A549 (cell line): Measurements from ENCODE around the gene NDUFA8. TPM values are rescaled to one million over a fixed set of nuclear protein-coding genes. Genes with fewer than 3 reads are reported as not detected.

ENCODE experiments used
- ATAC-seq, 2 experiments: fragments of 200-7000 bp in 1 of 2; fragments of >200 bp in 1 of 2; cut with Nextera tagmentation in 1 of 2; cut with Tn5 transposase in 1 of 2; 3 replicates each; pipeline versions ENCODE4 v1.8.0 to v1.9.1; 2018 to 2020; ENCODE audit warnings: mild to moderate bottlenecking in 1 of 2, moderate library complexity in 1 of 2
- CTCF ChIA-PET: fragments of 300-600 bp; sonication (Branson Sonifier 250); formaldehyde crosslinking; extraction: SDS; loops from one replicate; lab custom pipeline; 2021; ENCODE audit warnings: antibody characterized with exemption, inconsistent platforms; lab: Yijun Ruan, JAX
- POLR2A ChIA-PET: fragments of 350-600 bp; formaldehyde crosslinking; extraction: SDS; loops from one replicate; lab custom pipeline; 2021; ENCODE audit warnings: antibody characterized with exemption, inconsistent platforms; lab: Yijun Ruan, JAX
- DNase-seq, 2 experiments: peaks; one replicate each; pipeline versions ENCODE4 v3.0.0 to v3.0.0-alpha.2; 2011 to 2016; ENCODE audit warnings: low read depth in 1 of 2, low spot score in 1 of 2
- FAIRE-seq: peaks from 2 replicates; lab custom pipeline; 2011; peaks lifted over from hg19 to GRCh38; lab: Jason Lieb, UNC
- H3K27ac ChIP-seq, 2 experiments: fragments of >200 bp; sonication (Bioruptor Twin); formaldehyde crosslinking; 3 replicates each; pipeline ENCODE4 v1.5.1; 2016 to 2017
- H3K4me1 ChIP-seq: fragments of >200 bp; sonication (Bioruptor Twin); formaldehyde crosslinking; 3 replicates; pipeline ENCODE4 v1.6.1; 2016
- H3K4me2 ChIP-seq: fragments of >200 bp; sonication (Bioruptor Twin); formaldehyde crosslinking; 3 replicates; pipeline ENCODE4 v1.6.1; 2016
- H3K4me3 ChIP-seq: fragments of >200 bp; sonication (Bioruptor Twin); formaldehyde crosslinking; 3 replicates; pipeline ENCODE4 v1.5.1; 2016
- H3K9me3 ChIP-seq: fragments of >200 bp; sonication (Bioruptor Twin); formaldehyde crosslinking; 3 replicates; pipeline ENCODE4 v1.6.1; 2016
- CHD4 ChIP-seq: fragments of 200-600 bp; sonication (generic); IDR thresholded peaks from 2 replicates; pipeline ENCODE4 v1.6.1; 2016; ENCODE audit warnings: antibody characterized with exemption, mild to moderate bottlenecking, borderline replicate concordance
- EHMT2 ChIP-seq: fragments of 200-600 bp; sonication (generic); IDR thresholded peaks from 2 replicates; pipeline ENCODE4 v1.6.1; 2016; ENCODE audit warnings: antibody characterized with exemption, low read depth, mild to moderate bottlenecking, moderate library complexity
- FOSL2 ChIP-seq, 2 experiments: fragments of 450-650 bp in 1 of 2; fragments of >200 bp in 1 of 2; sonication (Bioruptor Twin) in 1 of 2; formaldehyde crosslinking; IDR thresholded peaks; 2 replicates each; pipeline versions ENCODE4 v1.5.0 to v1.6.1; 2016 to 2020; ENCODE audit warnings: mild to moderate bottlenecking in 1 of 2, moderate library complexity in 1 of 2
- GATA3 ChIP-seq: IDR thresholded peaks from 2 replicates; pipeline ENCODE4 v1.6.1; 2012; ENCODE audit warnings: borderline replicate concordance
- HDAC2 ChIP-seq: fragments of 200-600 bp; sonication (generic); IDR thresholded peaks from 2 replicates; pipeline ENCODE4 v1.6.1; 2016
- HEYL ChIP-seq: fragments of 250-450 bp; sonication (Bioruptor Pico); IDR thresholded peaks from 2 replicates; pipeline ENCODE4 v1.8.0; 2021; ENCODE audit warnings: mild to moderate bottlenecking, moderate library complexity
- KDM5A ChIP-seq: fragments of 200-600 bp; sonication (generic); IDR thresholded peaks from 2 replicates; pipeline ENCODE4 v1.6.1; 2016; ENCODE audit warnings: antibody characterized with exemption, mild to moderate bottlenecking
- MAFK ChIP-seq: fragments of 450-650 bp; IDR thresholded peaks from 2 replicates; pipeline ENCODE4 v1.6.1; 2014; ENCODE audit not compliant: partially characterized antibody
- MAZ ChIP-seq: fragments of 150-350 bp; IDR thresholded peaks from 2 replicates; pipeline ENCODE4 v1.6.1; 2014; ENCODE audit warnings: antibody characterized with exemption, low read depth, low read length, borderline replicate concordance
- NFE2L2 ChIP-seq: fragments of 150-350 bp; conservative IDR thresholded peaks from 2 replicates; pipeline ENCODE4 v1.6.1; 2014; ENCODE audit warnings: low read length
- PHF8 ChIP-seq: fragments of 200-600 bp; sonication (generic); IDR thresholded peaks from 2 replicates; pipeline ENCODE4 v1.6.1; 2016; ENCODE audit warnings: low read depth, mild to moderate bottlenecking, antibody characterized with exemption, moderate library complexity, borderline replicate concordance
- POLR2A ChIP-seq: IDR thresholded peaks from 2 replicates; pipeline ENCODE4 v1.6.1; 2012; ENCODE audit warnings: mild to moderate bottlenecking, low read length
- TP53 ChIP-seq: fragments of 250-450 bp; sonication (Bioruptor Pico); IDR thresholded peaks from 2 replicates; pipeline ENCODE4 v1.5.0; 2021; ENCODE audit warnings: mild to moderate bottlenecking, moderate library complexity
- ZFP36 ChIP-seq: fragments of 450-650 bp; IDR thresholded peaks from 2 replicates; pipeline ENCODE4 v1.6.1; 2014; ENCODE audit warnings: borderline replicate concordance; ENCODE audit not compliant: partially characterized antibody
- ZNF302 ChIP-seq: fragments of 250-450 bp; sonication (Bioruptor Pico); IDR thresholded peaks from 2 replicates; pipeline ENCODE4 v1.9.0; 2021; ENCODE audit warnings: inconsistent platforms, mild to moderate bottlenecking, moderate library complexity
- WGBS: methylation state at CpG from one replicate; pipeline ENCODE4 v1.1.6; 2017; ENCODE audit errors: missing lambda C conversion rate; 5-methylcytosine and 5-hydroxymethylcytosine counted together
- polyA plus RNA-seq, 4 experiments: library from polyadenylated mRNA; depleted of rRNA in 3 of 4; stranded (reverse); fragments of >200 nt; fragmentation: RNase III in 1 of 4; extraction: RNeasy Plus Mini Kit Qiagen cat#74134 plus additional on column Dnase treatment in 1 of 4; gene quantifications; 2 replicates in 3 of 4; 3 replicates in 1 of 4; pipeline ENCODE4 v1.2.3, GENCODE V29; 2011 to 2017
- TF ChIP-seq, protein P1 (sequence below): fragments of 450-650 bp; IDR thresholded peaks from 2 replicates; pipeline ENCODE4 v1.6.1; 2014; ENCODE audit warnings: antibody characterized with exemption
- TF ChIP-seq, protein P2 (sequence below): fragments of >200 bp; sonication (Bioruptor Twin); formaldehyde crosslinking; IDR thresholded peaks from 2 replicates; pipeline ENCODE4 v1.6.1; 2016
- TF ChIP-seq, protein P3 (sequence below): IDR thresholded peaks from 2 replicates; pipeline ENCODE4 v1.6.1; 2012

Gene NDUFA8
- polyA plus RNA-seq, 2 of the 4 experiments (the other 2 are of a cell fraction), result 120 to 145 TPM

DNA sequence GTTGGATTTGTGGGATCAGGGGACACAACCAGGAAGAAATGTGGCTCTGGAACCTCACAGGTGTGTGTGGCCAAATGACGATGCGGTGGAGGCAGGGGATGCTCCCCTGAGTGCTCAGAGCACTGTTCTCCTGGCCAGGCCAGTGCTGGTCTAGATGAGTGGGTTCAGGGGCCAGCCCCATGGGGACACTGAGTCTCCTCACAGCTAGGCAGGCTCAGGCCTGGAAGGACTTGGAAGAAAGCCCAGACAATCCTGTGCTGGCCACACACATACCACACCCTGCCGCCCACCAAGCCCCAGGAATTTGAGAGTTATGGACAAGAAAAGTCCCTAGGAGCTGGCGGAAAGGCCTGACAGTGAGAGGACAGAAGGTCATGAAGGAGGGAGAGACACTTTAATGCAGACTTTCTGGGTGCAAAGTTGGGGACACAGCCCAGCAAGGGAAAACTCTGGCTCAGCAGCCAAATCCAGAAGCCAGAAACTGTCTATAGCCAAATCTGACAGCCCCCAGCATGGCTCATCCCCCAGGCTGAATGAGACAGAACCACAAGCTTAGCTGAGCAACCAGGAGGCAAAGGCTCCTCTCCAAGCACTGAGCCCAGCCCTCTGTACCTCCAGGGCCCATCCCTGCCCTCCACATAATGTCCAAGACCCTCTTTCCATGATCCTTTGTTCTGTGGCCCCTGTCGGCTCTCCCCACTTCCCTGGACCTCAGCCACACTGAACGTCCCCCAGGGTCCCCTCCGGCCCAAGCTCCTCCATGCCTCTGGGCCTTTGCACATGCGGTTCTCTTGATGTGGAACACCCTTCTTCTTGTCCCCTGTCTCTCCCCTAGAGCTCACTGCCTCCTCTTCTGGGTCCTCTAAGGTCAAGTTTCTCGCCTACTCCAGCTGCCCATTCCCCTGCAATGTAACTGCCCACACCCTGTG is 46.8 kb upstream of the NDUFA8 start:
- Histone ChIP-seq H3K27ac (no peak overlapping the region), H3K4me3 (no peak overlapping the region), H3K9me3 (no peaks in the 10 kb centered on the region), H3K4me2 (no peak overlapping the region), H3K4me1 (no peaks in the 10 kb centered on the region)
- FAIRE-seq, result no peak
- 51% methylated on average over 9 of the region's 9 CpGs for WGBS
- ChIA-PET CTCF (interaction anchor here (1.3 kb wide), 1 partner anchor 14 kb away, joined by 3 read pairs; no protein-coding TSS in a partner anchor), POLR2A (no interaction called here)
- no peak for DNase-seq
- no peak for TF ChIP-seq TP53 (CRISPR knock-in tag)
- TF ChIP-seq GATA3, result no peak
- no peak for TF ChIP-seq ZFP36
- TF ChIP-seq POLR2A, result no peak
- ATAC-seq, result no peak

DNA sequence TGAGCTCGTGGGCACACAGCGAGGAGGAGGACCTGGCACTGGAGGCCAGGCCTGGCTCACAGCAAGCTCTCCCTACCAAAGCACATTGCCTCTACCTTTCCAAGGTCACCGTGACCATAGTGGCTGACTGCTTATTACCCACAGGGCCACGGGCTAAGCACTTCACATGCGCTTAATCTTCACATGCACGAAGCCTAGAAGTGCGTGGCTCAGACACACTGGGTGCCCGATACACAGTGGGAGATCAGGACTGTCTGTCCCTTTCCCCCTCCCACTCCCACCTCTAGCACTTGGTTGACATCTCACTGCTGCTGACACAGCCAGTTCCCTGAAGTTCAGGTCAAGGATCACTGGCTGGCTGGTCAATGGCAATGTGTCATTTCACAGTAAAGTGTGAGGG is 45.6 kb upstream of the NDUFA8 start:
- ChIA-PET POLR2A (no interaction called here), CTCF (interaction anchor here (0.6 kb wide), 1 partner anchor 91 kb away, joined by 3 read pairs; no protein-coding TSS in a partner anchor)
- Histone ChIP-seq H3K4me3 (no peak overlapping the region), H3K9me3 (no peaks in the 10 kb centered on the region), H3K27ac (no peak overlapping the region), H3K4me1 (no peaks in the 10 kb centered on the region), H3K4me2 (no peak overlapping the region)
- FAIRE-seq (no peak), DNase-seq (no peak), ATAC-seq (no peak)
- WGBS, result 66% methylated on average over 5 of the region's 8 CpGs
- no peak for TF ChIP-seq HDAC2
- no peak for TF ChIP-seq KDM5A
- no peak for TF ChIP-seq ZNF302
- TF ChIP-seq ZFP36, result no peak

DNA sequence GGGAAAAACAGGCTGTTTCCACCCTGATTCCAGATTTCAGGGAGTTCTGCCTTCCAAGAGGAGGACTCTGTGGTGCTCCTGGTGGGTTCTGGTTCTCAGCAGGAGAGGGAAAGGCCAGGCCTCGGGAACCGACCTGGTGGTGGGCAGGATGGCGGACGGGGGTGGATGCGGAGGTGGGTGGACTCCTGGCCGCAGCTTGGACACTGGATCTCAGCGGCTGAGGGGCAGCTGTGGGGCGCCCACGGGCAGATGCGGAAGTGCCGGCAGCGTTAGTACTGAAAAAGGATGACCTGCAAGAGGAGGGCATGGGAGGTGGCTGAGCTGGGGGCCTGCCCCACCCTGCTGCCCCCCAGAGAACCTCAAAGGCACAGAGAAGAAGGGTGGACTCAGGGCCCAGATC is 44.9 kb upstream of the NDUFA8 start:
- H3K9me3 ChIP-seq, result no peaks in the 10 kb centered on the region
- 72% methylated on average over 12 of the region's 12 CpGs for WGBS
- no peak overlapping the region for H3K27ac ChIP-seq
- no peak for ATAC-seq
- H3K4me3 ChIP-seq, result no peak overlapping the region
- no peak overlapping the region for H3K4me2 ChIP-seq
- no peak for FAIRE-seq
- CTCF ChIA-PET, result interaction anchor here (0.6 kb wide), 1 partner anchor 92 kb away, joined by 3 read pairs; no protein-coding TSS in a partner anchor
- POLR2A ChIA-PET, result no interaction called here
- no peak for DNase-seq
- H3K4me1 ChIP-seq, result no peaks in the 10 kb centered on the region
- TF ChIP-seq, protein P1, sequence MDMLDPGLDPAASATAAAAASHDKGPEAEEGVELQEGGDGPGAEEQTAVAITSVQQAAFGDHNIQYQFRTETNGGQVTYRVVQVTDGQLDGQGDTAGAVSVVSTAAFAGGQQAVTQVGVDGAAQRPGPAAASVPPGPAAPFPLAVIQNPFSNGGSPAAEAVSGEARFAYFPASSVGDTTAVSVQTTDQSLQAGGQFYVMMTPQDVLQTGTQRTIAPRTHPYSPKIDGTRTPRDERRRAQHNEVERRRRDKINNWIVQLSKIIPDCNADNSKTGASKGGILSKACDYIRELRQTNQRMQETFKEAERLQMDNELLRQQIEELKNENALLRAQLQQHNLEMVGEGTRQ, result no peak
- TF ChIP-seq EHMT2 (no peak), HEYL (CRISPR knock-in tag) (no peak), NFE2L2 (no peak), GATA3 (no peak), CHD4 (no peak), FOSL2 (IDR thresholded peaks at IDR 0.05) (no peak), FOSL2 (CRISPR knock-in tag; IDR thresholded peaks at IDR 0.05) (no peak), MAZ (no peak)
- TF ChIP-seq, protein P2, sequence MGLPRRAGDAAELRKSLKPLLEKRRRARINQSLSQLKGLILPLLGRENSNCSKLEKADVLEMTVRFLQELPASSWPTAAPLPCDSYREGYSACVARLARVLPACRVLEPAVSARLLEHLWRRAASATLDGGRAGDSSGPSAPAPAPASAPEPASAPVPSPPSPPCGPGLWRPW, result no peak

DNA sequence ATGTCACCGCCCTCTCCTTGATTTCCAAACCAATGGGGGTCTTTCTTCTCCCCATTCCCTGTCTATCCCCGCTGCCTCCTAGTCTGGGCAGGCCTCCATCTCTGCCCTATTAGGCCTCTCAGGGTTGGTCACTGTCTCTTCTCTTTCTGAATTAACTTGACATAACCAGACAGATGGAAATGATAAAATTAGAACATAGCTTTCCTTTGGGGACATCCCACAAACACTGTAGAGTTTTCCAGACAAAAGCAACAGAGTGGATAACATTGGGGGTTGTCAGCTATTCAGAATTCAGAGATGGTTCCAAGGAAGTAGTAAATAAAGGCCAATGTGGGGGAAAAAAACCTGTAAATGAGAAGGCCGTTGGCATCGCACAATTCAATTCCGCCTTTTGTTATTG is 44.5 kb upstream of the NDUFA8 start:
- ChIA-PET POLR2A (no interaction called here), CTCF (interaction anchor here (1.3 to 2.0 kb wide), 2 partner anchors 12 to 81 kb away, joined by 6 read pairs; no protein-coding TSS in a partner anchor)
- H3K4me2 ChIP-seq, result no peak overlapping the region
- no peak for FAIRE-seq
- no peak for DNase-seq
- H3K4me1 ChIP-seq, result no peaks in the 10 kb centered on the region
- no peak overlapping the region for H3K27ac ChIP-seq
- WGBS, result 87% methylated on average over 5 of the region's 5 CpGs
- TF ChIP-seq PHF8 (no peak), NFE2L2 (no peak), MAFK (no peak)
- TF ChIP-seq, protein P3, sequence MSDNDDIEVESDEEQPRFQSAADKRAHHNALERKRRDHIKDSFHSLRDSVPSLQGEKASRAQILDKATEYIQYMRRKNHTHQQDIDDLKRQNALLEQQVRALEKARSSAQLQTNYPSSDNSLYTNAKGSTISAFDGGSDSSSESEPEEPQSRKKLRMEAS, result no peak
- TF ChIP-seq, protein P1, result no peak
- TF ChIP-seq, protein P2, result no peak
- TF ChIP-seq, all 56 proteins: peak for 0
- no peak overlapping the region for H3K4me3 ChIP-seq
- H3K9me3 ChIP-seq, result no peaks in the 10 kb centered on the region
- ATAC-seq, result no peak
